HCEC 1CT (cell line): ENCODE data around the gene TF.

Experiments used
- DNase-seq: peaks from one replicate; pipeline ENCODE4 v3.0.0-alpha.2; 2017

TF gene

GRCh38 chr3:133820889-133821675 lies 74.9 kb downstream of the TF start:
- DNase-seq: no peak

- DNase-seq: peak; percentile 72
Measured at GRCh38 chr3:133821767-133822638, 75.8 kb downstream of the TF start.

- DNase-seq: no peak
Measured at GRCh38 chr3:133824961-133825485, 78.8 kb downstream of the TF start.

GRCh38 chr3:133825969-133826727 lies 80.0 kb downstream of the TF start:
- no peak for DNase-seq

GRCh38 chr3:133827136-133827535 lies 80.9 kb downstream of the TF start:
- no peak for DNase-seq

GRCh38 chr3:133827684-133828083 lies 81.5 kb downstream of the TF start:
- no peak for DNase-seq

- no peak for DNase-seq
Measured at GRCh38 chr3:133828576-133829309, 82.5 kb downstream of the TF start.

GRCh38 chr3:133829310-133829707 lies 83.1 kb downstream of the TF start:
- DNase-seq: no peak

- no peak for DNase-seq
Measured at GRCh38 chr3:133830071-133830470, 83.9 kb downstream of the TF start.

- DNase-seq: no peak
Measured at GRCh38 chr3:133831966-133832801, 86.0 kb downstream of the TF start.

- DNase-seq: no peak
Measured at GRCh38 chr3:133832802-133833144, 86.6 kb downstream of the TF start.

- no peak for DNase-seq
Measured at GRCh38 chr3:133833267-133833666, 87.1 kb downstream of the TF start.

- no peak for DNase-seq
Measured at GRCh38 chr3:133833880-133834620, 87.9 kb downstream of the TF start.

GRCh38 chr3:133834621-133835417 lies 88.6 kb downstream of the TF start:
- DNase-seq: no peak

GRCh38 chr3:133835418-133835743 lies 89.2 kb downstream of the TF start:
- no peak for DNase-seq

- no peak for DNase-seq
Measured at GRCh38 chr3:133835961-133836360, 89.8 kb downstream of the TF start.

- DNase-seq: no peak
Measured at GRCh38 chr3:133836497-133837158, 90.4 kb downstream of the TF start.

- DNase-seq: no peak
Measured at GRCh38 chr3:133837487-133838295, 91.5 kb downstream of the TF start.
